Measurements from ENCODE around the gene LGSN. TPM values are rescaled to one million over a fixed set of nuclear protein-coding genes. Genes with fewer than 3 reads are reported as not detected.
"Not testable (repeated sequence)": the region's sequence is repeated elsewhere in the genome, so short reads cannot be mapped to it uniquely, and the experiment has no call there.

LGSN gene
- total and polyA plus RNA-seq, 2 of the 8 experiments (the other 6 are each of a cell fraction or from before 2014, with no cell fraction given) = 0.08 TPM; not detected in 1

DNA sequence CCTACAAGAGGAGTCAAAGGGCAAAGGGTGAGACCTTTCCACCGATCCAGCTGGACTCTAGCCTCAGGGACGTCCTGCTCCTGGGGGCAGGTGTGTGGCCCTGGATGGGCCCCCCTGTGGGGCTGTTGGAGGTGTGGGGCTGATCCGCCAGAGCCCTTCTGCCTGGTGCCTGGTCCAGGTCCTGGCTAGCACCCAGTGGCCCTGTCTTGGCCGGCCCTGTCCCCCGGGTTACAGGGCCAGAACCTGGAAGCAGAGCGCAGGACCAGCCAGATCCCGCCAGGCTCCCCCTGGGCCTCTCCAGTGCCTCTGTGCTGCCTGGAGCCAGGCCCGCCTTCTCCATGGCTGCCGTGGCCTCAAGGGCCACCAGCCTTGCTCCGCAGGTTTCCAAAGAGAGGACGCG, 89.3 kb downstream of the LGSN start:
- H3K56ac ChIP-seq (replicated peaks; ENCODE audit: insufficient read length, low read depth, low read length); H2BK12ac ChIP-seq (ENCODE audit: low read depth, low read length); FAIRE-seq; POLR2A ChIA-PET (ENCODE audit: partially characterized antibody); H4K8ac ChIP-seq (ENCODE audit: extremely low read depth, insufficient read depth, low read length); H3K4me3 ChIP-seq (ENCODE audit: extremely low read depth in 1 of 4, insufficient read depth in 2 of 4, low read depth in 3 of 4, low read length in 4 of 4); H3K27me3 ChIP-seq (replicated peaks in 1 of 4; ENCODE audit: control insufficient read depth in 3 of 4, extremely low read depth in 1 of 4, insufficient read depth in 3 of 4, low read length in 3 of 4); H2BK120ac ChIP-seq (replicated peaks; ENCODE audit: low read depth, low read length); H3K23me2 ChIP-seq (ENCODE audit: low read depth, low read length); H2AK5ac ChIP-seq (ENCODE audit: low read depth, low read length); H3K23ac ChIP-seq (ENCODE audit: insufficient read length); H2BK15ac ChIP-seq (ENCODE audit: low read length); H3K79me2 ChIP-seq (ENCODE audit: control insufficient read depth in 1 of 2, insufficient read depth in 2 of 2, low read length in 2 of 2); H3K9ac ChIP-seq (replicated peaks in 1 of 4; ENCODE audit: extremely low read depth in 1 of 4, low read depth in 3 of 4, low read length in 3 of 4); H3K14ac ChIP-seq (ENCODE audit: insufficient read length); DNase-seq (ENCODE audit: low read depth in 1 of 2, low spot score in 2 of 2); H2BK20ac ChIP-seq (ENCODE audit: low read length); H3K4ac ChIP-seq (replicated peaks; ENCODE audit: insufficient read length, low read depth, low read length); H3K4me1 ChIP-seq (replicated peaks in 1 of 4; ENCODE audit: control insufficient read depth in 3 of 4, insufficient read depth in 4 of 4, low read length in 3 of 4); H3K18ac ChIP-seq (ENCODE audit: extremely low read depth, low read length); H3K79me1 ChIP-seq (ENCODE audit: low read depth, low read length); H3K4me2 ChIP-seq (ENCODE audit: insufficient read depth in 1 of 2, low read depth in 2 of 2, low read length in 2 of 2); H3K36me3 ChIP-seq (ENCODE audit: control insufficient read depth in 2 of 4, insufficient read depth in 4 of 4, low read length in 3 of 4); H2BK5ac ChIP-seq (ENCODE audit: low read depth, low read length); H4K20me1 ChIP-seq (replicated peaks in 1 of 2; ENCODE audit: control insufficient read depth in 1 of 2, insufficient read depth in 2 of 2, low read length in 2 of 2); H4K91ac ChIP-seq (replicated peaks; ENCODE audit: insufficient read length, low read length); H4K5ac ChIP-seq (ENCODE audit: insufficient read length, low read depth, low read length); CTCF ChIA-PET (ENCODE audit: partially characterized antibody); H3K27ac ChIP-seq (ENCODE audit: low read depth, low read length); H2AFZ ChIP-seq (ENCODE audit: low read length): not testable (repeated sequence)
- WGBS, 2 experiments (ENCODE audit: extremely low coverage in 1 of 2, insufficient coverage in 1 of 2, insufficient read length in 1 of 2, insufficient replicate concordance in 2 of 2, low coverage in 1 of 2, low lambda C conversion rate in 2 of 2, missing lambda C conversion rate in 1 of 2) = 88% methylated on average over 3 of the region's 12 CpGs; no CpG with 5 or more reads in 1 of the 2 experiments
- H3K9me3 ChIP-seq (ENCODE audit: insufficient read depth in 2 of 2, low read depth in 1 of 2, low read length in 1 of 2) = peaks cover 0 to 26% of the 10 kb centered on the region in 2 experiments; a peak in 2 of 4 replicates

GRCh38 chr6:63230027-63230426, 89.8 kb downstream of the LGSN start:
- CTCF ChIA-PET (ENCODE audit: partially characterized antibody); H4K5ac ChIP-seq (ENCODE audit: insufficient read length, low read depth, low read length); H3K4ac ChIP-seq (replicated peaks; ENCODE audit: insufficient read length, low read depth, low read length); H3K27me3 ChIP-seq (replicated peaks in 1 of 4; ENCODE audit: control insufficient read depth in 3 of 4, extremely low read depth in 1 of 4, insufficient read depth in 3 of 4, low read length in 3 of 4); H3K27ac ChIP-seq (ENCODE audit: low read depth, low read length); H3K79me1 ChIP-seq (ENCODE audit: low read depth, low read length); H3K79me2 ChIP-seq (ENCODE audit: control insufficient read depth in 1 of 2, insufficient read depth in 2 of 2, low read length in 2 of 2); H3K4me3 ChIP-seq (ENCODE audit: extremely low read depth in 1 of 4, insufficient read depth in 2 of 4, low read depth in 3 of 4, low read length in 4 of 4); FAIRE-seq; H3K56ac ChIP-seq (replicated peaks; ENCODE audit: insufficient read length, low read depth, low read length); H4K91ac ChIP-seq (replicated peaks; ENCODE audit: insufficient read length, low read length); H4K8ac ChIP-seq (ENCODE audit: extremely low read depth, insufficient read depth, low read length); H2BK15ac ChIP-seq (ENCODE audit: low read length); H2BK5ac ChIP-seq (ENCODE audit: low read depth, low read length); H3K9ac ChIP-seq (replicated peaks in 1 of 4; ENCODE audit: extremely low read depth in 1 of 4, low read depth in 3 of 4, low read length in 3 of 4); H2BK20ac ChIP-seq (ENCODE audit: low read length); H2AFZ ChIP-seq (ENCODE audit: low read length); POLR2A ChIA-PET (ENCODE audit: partially characterized antibody); H3K36me3 ChIP-seq (ENCODE audit: control insufficient read depth in 2 of 4, insufficient read depth in 4 of 4, low read length in 3 of 4); H2BK12ac ChIP-seq (ENCODE audit: low read depth, low read length); H3K4me1 ChIP-seq (replicated peaks in 1 of 4; ENCODE audit: control insufficient read depth in 3 of 4, insufficient read depth in 4 of 4, low read length in 3 of 4); H2AK5ac ChIP-seq (ENCODE audit: low read depth, low read length); H2BK120ac ChIP-seq (replicated peaks; ENCODE audit: low read depth, low read length); H3K23ac ChIP-seq (ENCODE audit: insufficient read length); H3K18ac ChIP-seq (ENCODE audit: extremely low read depth, low read length); DNase-seq (ENCODE audit: low read depth in 1 of 2, low spot score in 2 of 2); H3K14ac ChIP-seq (ENCODE audit: insufficient read length); H4K20me1 ChIP-seq (replicated peaks in 1 of 2; ENCODE audit: control insufficient read depth in 1 of 2, insufficient read depth in 2 of 2, low read length in 2 of 2); H3K4me2 ChIP-seq (ENCODE audit: insufficient read depth in 1 of 2, low read depth in 2 of 2, low read length in 2 of 2); H3K23me2 ChIP-seq (ENCODE audit: low read depth, low read length): not testable (repeated sequence)
- H3K9me3 ChIP-seq (ENCODE audit: insufficient read depth in 2 of 2, low read depth in 1 of 2, low read length in 1 of 2) = peaks cover 0 to 26% of the 10 kb centered on the region in 2 experiments; a peak in 2 of 4 replicates
- WGBS, 2 experiments (ENCODE audit: extremely low coverage in 1 of 2, insufficient coverage in 1 of 2, insufficient read length in 1 of 2, insufficient replicate concordance in 2 of 2, low coverage in 1 of 2, low lambda C conversion rate in 2 of 2, missing lambda C conversion rate in 1 of 2) = 71% methylated on average over 9 of the region's 13 CpGs; no CpG with 5 or more reads in 1 of the 2 experiments

Data from H1 (cell line).